Hippocampal formation (tissue), 2 donors: Measurements from ENCODE around the gene TIPARP.
"Not testable (repeated sequence)": the region's sequence is repeated elsewhere in the genome, so short reads cannot be mapped to it uniquely, and the experiment has no call there.

Source experiments
- DNase-seq, 2 donors: peaks; one replicate each; lab custom pipeline; 2025; lab: John Stamatoyannopoulos, UW

The TIPARP gene

DNA sequence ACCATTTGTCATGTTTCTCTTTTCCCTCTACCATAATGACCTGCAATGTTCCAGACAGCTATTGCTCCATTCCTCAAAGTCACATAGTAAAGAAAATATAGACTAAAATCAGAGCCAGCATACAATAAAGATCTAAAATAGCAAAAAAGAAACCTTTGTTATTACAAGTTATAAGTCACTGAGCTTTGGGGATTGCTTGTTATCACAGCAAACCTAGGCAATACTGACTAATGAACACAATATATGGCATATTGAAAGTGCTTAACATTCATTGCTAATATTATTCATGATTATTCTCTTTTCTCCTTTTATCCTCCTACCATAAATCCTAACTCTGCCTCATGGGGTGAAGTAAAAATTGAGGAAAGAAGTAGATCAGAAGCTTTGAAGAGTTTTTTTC lies 27.4 kb upstream of the TIPARP start:
- DNase-seq, result no peak

- no peak for DNase-seq
Observed at GRCh38 chr3:156648086-156648485, 26.3 kb upstream of the TIPARP start.

GRCh38 chr3:156649681-156650080 lies 24.7 kb upstream of the TIPARP start:
- DNase-seq, result no peak

DNA sequence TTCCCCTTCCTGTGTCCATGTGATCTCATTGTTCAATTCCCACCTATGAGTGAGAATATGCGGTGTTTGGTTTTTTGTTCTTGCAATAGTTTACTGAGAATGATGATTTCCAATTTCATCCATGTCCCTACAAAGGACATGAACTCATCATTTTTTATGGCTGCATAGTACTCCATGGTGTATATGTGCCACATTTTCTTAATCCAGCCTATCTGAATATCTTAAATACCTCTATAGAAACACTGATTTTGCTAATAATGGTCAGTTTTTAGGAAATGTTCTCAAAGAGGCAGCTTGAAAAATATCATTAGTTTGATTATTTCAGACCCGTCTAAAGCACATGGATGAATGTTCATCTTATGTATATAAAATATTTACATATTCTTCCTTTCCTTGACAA lies 21.7 kb upstream of the TIPARP start:
- DNase-seq, result not testable (repeated sequence)

GRCh38 chr3:156654834-156655233 lies 19.6 kb upstream of the TIPARP start:
- no peak for DNase-seq

GRCh38 chr3:156655819-156656550 lies 18.4 kb upstream of the TIPARP start:
- DNase-seq, result no peak

DNA sequence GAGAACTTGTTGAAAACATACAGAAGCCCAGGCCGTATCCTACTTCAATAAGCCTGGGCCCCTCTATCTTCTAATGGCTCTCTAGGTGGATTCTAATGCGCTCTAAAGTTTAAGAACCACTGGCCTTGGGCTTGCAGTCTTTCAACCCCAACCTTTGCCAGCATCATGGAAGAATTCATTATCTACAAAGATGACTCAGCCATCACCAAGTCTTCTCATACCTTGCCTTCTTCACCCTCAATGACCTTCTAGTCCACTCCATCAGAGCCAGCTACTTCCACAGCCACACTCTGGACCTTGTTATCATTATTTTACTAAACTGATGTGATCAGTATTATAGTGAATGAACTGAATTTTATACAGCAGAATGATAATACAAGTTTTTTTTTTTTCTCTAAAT lies 16.9 kb upstream of the TIPARP start:
- no peak for DNase-seq

GRCh38 chr3:156657862-156658731 lies 16.3 kb upstream of the TIPARP start:
- DNase-seq, result no peak

- DNase-seq, result no peak
Observed at GRCh38 chr3:156658732-156659090, 15.7 kb upstream of the TIPARP start.

- DNase-seq, result no peak
Observed at GRCh38 chr3:156659260-156659659, 15.1 kb upstream of the TIPARP start.

- no peak for DNase-seq
Observed at GRCh38 chr3:156661155-156661554, 13.2 kb upstream of the TIPARP start.

- DNase-seq, result no peak
Observed at GRCh38 chr3:156664011-156664830, 10.2 kb upstream of the TIPARP start.

DNA sequence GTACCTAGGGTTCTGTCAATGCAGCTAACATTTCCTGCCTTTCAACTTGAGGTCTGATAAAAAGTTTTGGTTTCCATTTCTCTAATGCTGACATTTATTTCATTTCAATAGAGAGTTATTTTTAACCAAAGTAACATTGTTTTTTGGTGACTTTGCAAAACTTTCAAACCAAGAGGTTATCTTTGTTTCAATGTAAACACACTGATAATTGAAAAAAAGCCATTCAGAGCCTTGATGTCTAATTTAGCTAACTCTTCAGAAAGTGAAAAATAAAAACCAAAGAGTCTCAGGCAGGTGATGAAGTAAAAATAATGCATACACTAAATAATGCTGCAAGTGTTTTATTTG lies 9.6 kb upstream of the TIPARP start:
- no peak for DNase-seq

DNA sequence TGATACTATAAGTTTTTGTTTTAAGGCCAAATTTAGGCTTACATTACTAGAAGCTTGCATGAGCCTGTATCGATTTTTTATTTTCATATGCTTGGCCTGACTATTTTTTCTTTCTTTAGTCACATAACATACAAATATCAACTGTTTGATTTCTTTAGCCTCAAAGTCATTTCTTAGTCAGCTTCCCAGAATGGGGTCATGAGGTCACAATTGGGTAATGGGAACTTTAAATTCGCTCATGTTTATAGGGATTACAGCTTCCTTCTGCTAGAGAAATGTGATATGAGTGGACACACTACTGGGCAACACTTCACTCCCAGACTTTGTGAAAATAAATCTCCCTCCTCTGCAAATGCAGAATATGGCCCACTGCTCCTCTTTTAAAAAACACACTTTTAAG lies 9.1 kb upstream of the TIPARP start:
- no peak for DNase-seq

GRCh38 chr3:156666073-156666472 lies 8.3 kb upstream of the TIPARP start:
- DNase-seq, result no peak

DNA sequence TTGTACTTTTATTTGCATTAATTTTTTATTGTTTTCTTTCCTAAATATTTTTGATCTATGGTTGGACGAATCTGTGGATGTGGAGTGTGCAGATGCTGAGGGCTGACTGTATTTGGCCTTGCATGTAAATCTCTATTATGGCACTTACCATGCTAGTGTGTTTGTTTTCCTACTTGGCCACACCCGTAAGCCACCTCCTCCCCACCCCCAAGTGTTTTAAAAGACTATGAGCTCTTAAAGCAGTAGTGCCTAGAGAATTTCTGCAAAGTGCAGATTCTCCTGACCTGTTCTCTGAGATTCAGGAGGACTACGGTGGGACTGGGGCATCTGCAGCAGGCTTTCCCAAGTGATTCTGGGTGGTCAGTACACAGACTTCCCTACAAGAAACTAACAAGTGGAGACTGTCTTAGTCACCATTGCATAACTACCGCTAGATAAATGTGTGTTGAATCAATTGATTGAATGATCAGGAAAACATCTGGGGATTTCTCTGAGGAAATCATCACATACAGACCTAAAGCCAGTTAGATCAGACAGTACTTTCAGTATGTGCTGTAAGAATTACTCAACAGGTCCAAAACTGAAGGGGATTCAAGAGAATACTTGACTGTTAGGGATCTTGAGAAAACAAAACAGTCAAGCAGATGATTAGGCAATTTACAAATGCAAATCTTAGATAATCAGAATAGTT lies 6.2 kb upstream of the TIPARP start:
- no peak for DNase-seq

DNA sequence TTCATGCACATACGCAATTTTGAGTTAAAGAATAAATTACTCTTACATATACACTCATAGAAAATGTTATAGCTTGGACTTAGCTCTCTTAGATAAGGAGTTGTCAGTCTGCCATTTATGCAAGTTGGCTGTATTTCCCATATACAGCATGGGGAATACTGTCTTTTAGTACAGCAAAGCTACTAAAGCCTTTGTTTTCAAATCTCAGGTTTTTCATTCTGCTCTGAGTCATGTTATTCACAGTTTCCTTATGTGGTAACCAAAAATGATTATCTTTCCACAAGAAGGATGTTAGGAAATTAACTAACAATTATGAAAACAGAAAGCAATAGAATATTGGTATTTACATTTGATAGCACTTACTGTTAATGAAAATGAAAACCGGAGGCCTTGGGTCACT lies 4.3 kb upstream of the TIPARP start:
- DNase-seq, result no peak

DNA sequence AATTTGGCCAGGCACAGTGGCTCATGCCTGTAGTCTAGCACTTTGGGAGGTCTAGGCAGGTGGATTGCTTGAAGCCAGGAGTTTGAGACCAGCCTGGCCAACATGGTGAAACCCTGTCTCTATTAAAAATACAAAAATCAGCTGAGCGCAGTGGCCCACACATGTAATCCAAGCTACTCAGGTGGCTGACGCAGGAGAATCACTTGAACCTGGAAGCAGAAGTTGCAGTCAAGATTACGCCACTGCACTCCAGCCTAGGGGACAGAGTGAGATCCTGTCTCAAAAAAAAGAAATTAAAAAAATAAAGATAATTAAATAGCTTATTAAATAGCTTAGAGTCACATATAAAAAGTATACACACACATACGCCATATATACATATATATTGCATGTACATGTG lies 3.7 kb upstream of the TIPARP start:
- DNase-seq, result no peak

DNA sequence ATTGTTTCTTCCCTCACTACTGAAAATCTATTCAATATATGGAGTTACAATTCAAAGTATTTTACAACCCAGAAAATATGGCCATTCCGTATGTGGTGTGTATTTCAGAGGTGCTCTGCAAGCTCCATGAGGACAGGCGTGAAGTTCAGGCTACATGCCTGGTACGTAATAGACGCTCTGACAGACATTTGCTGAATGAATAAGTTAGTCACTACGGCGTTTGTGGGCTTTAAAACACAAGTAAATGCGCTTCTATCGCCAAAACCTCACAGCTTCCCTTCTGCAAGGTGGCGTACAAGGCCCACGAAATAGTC lies 701 bp upstream of the TIPARP start:
- DNase-seq, result no peak

- DNase-seq, result peak in 1 of 2 donors; percentile 22
Observed at GRCh38 chr3:156674911-156675829, 780 bp downstream of the TIPARP start.
